GM18858 (cell line): Measurements from ENCODE around the gene SFPQ.
A peak's percentile ranks its signal among the peaks of the same experiment; 100 is the strongest.
"Not testable (repeated sequence)": the region's sequence is repeated elsewhere in the genome, so short reads cannot be mapped to it uniquely, and the experiment has no call there.

Source experiments
- ATAC-seq: cut with Tn5 transposase; IDR thresholded peaks from one replicate; pipeline ENCODE4 v1.9.1; 2021; ENCODE audit not compliant: unreplicated experiment

Gene SFPQ, protein sequence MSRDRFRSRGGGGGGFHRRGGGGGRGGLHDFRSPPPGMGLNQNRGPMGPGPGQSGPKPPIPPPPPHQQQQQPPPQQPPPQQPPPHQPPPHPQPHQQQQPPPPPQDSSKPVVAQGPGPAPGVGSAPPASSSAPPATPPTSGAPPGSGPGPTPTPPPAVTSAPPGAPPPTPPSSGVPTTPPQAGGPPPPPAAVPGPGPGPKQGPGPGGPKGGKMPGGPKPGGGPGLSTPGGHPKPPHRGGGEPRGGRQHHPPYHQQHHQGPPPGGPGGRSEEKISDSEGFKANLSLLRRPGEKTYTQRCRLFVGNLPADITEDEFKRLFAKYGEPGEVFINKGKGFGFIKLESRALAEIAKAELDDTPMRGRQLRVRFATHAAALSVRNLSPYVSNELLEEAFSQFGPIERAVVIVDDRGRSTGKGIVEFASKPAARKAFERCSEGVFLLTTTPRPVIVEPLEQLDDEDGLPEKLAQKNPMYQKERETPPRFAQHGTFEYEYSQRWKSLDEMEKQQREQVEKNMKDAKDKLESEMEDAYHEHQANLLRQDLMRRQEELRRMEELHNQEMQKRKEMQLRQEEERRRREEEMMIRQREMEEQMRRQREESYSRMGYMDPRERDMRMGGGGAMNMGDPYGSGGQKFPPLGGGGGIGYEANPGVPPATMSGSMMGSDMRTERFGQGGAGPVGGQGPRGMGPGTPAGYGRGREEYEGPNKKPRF

DNA sequence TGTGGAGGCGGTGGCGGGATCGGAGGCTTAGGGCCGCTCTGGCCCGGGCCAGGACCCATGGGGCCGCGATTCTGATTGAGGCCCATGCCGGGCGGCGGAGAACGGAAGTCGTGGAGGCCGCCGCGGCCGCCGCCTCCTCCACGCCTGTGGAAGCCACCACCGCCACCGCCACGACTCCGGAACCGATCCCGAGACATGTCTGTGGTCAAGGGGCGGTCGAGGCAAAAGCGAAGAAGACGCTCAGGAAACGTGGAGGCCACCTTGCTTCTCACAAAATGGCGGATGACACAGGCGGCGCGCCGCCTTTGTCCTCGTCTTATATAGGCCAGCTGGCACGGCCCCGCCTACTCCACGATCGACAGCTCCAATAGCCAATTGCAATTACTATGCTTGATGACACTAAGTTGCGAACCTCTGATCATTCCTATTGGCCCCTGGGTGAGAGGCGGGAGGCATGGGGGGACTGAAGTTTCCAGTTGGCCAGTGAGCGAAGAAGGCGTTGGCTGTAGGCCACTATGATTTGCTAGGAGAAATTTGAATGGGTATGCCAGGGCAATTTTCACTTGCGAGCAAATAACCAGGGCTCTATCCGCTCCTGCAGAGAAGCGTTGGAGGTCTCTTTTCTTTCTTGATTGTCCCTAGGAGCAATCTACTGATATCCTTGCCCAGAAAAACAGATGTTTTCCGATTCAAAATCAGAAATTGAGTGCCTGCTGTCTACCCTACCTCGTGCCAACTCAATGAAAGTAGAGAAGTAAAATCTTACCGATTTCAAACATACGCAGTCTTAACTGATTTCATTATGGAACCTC is at the start of gene SFPQ:
Gene SFPQ, minus strand, starts transcription at position 293 of the 812 bp plus-strand sequence. Its CDS starts 96 bp downstream, at position 197.
- peak; percentile 78 for ATAC-seq

DNA sequence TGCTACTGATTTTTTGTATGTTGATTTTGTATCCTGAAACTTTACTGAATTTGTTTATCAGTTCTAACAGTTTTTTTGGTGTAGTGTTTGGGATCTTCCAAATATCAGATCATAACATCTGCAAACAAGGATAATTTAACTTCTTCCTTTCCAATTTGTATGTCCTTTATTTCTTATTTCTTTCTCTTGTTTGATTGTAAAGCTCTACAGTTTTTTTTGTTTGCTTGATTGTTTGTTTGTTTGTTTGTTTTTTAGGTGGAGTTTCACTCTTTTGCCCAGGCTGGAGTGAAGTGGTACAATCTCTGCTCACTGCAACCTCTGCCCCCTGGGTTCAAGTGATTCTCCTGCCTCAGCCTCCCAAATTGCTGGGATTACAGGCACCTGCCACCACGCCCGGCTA is 43.8 kb upstream of the SFPQ start:
- ATAC-seq: not testable (repeated sequence)

DNA sequence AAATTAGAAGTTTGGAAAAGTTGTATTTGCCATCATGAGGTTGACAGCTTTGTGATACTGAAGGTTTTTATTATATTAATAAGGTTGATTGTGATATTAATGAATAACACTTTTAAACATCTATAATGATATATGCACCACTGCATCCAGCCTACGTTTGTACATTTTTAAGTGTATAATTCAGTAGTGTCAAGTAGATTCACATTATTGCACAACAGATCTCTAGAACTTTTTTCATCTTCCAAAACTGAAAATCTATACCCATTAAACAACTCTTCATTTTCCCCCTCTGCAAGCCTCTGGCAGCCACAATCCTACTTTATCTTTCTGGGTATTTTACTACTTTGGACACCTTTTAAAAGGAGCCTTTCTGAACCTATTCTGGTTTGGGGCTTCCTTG is 38.3 kb upstream of the SFPQ start:
- ATAC-seq: no peak

DNA sequence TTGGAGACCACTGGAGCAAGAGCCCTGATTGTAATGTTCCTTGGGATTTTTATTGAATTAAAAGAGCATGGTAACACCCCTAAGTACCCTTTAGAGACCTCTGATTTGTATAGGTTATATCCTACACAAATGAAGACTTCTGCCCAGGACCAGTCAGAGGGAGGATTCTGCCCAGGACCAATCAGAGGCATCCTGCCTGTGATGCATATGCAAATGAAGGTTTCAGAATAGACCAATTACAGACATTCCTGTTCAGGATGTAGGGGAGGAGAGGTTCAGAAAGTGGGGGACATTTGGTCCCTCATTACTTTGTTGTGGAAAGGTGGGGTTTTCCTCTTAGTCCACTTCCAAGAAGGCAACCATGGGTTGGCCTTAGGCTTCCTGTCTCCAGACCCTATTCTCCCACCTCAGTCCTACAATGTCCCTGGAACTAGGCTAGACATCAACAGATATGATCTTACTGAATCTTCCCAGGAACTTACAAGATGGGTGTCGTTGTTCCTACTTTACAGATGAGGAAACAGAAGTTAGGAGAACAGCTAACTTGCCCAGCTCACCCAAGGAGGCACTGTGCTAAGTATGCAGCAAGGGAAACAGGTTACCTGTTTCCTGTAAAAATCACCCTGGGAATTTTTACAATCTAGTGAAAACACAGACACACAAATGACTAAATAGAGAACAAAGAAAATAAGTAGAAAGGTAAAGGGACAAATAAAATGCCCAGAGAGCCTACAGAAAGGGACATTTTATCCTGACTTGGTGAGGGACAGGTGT is 36.8 kb upstream of the SFPQ start:
- ATAC-seq: no peak

DNA sequence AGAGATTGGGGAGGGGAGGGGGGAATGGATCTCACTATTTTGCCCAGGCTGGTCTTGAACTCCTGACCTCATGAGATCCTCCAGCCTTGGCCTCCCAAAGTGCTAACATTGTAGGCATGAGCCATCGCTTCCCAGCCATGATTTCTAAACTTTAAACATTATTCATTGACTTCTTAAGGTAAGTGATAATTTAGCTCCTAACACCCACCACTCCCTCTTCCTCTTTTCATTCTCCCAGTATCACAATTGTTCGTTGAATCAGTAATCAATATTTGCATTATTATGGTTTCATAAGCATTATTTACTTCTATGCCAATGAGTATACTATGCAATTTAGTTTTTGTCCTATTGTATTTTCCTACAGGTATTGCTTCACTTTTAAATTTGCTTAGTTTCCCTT is 33.6 kb upstream of the SFPQ start:
- no peak for ATAC-seq

DNA sequence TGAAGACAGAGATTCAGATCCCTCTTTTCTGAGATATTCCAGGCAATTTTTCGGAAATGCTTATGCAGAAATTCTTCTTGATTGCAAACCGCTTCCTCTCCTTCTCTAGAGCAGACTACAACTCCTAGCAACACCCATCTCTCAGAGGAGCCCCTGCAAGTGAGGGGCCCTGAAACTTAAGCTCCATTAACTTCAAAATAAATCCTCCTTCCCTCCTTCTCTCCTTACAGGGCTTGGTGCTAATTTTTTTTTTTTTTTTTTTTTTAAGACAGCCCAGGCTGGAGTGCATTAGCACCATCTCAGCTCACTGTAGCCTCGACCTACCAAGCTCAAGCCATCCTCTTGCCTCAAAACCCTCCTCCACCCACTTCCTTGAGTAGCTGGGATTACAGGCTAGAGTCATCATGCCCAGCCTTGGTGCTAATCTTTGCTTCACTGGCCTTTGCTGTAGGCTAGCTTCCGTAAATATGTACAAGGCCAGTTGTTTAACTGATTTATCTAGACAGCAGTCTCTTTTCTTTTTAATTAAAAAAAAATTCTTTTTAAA is 30.2 kb upstream of the SFPQ start:
- no peak for ATAC-seq

DNA sequence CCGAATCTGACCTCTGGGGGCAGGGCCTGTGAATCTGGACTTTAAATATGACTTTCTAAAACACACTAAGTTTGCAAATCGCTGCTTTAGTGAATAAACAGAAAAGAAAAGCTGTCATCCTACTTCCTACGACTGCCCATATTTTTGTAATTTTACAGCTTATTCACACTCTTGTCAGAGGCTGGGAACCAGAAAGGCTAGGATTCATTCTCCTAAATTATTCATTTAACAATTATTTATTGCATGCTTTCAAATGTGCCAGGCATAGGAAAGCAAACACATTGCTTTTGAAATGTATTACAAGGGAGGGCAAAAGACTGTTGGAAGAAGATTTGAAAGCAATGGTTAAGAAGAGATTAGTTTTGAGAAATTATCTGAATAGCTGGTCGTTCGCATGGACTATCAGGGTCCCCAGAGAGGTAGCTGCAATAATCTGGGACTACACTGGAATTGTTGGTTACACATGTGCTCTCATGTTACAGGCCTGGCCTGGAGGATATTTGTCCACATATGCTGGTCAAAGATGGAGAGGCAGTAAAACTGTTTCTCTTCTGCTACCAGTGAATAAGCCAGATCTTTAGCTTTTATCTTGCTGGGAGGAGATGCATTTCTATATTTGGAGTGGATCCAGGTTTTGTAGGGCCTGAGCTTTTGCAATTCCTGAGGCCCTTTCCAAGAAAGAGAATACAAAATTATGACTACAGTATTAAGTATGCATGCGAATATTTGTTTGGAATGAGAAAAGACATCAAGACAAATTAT is 29.6 kb upstream of the SFPQ start:
- ATAC-seq: no peak

DNA sequence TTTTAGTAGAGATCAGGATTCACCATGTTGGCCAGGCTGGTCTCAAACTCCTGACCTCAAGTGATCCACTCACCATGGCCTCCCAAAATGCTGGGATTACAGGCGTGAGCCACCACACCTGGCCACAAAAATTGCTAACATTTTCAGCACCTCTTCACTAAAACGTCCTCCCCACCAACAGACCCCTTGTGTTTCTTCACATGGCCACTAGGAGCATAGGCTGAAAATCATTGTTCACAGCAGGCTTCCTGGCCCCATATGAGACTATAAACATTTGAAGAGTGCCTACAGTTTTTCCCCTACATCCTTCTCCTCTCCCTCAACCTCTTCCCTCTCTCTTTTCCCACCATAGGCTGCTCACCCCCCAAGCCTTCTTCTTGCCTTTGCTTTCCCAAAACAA is 28.0 kb upstream of the SFPQ start:
- no peak for ATAC-seq

DNA sequence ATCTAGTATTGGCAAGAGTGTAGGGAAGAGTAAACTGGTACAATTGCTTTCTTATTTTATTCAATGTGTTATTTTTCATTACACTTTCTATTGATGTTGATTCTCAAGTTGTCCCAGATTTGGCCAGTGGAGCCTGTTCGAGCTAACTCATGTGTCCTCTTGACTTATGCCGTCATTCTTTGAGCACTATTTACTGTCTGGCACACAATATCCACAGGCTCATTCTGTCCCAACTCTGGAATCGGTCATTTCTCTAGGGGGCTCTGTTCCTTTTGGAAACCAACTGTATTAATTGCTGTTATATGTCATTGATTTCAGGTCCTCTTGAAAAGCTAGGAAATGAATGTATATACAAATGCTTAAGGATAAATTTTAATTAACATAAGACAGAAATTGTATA is 22.4 kb upstream of the SFPQ start:
- no peak for ATAC-seq

DNA sequence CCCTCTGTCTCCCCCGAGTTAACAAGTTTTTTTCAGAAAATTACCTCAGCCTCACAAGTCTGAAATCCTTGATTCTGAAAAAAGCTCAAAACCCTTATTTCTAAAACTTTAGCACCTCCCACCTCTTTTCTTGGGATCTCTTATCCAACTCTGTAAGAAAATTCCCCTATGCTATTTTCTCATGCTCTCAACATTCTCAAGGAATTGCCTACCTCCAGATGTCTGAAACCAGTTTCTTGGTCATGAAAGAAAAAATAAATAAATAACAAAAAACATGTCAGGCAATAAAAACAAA is 18.1 kb upstream of the SFPQ start:
- ATAC-seq: no peak

DNA sequence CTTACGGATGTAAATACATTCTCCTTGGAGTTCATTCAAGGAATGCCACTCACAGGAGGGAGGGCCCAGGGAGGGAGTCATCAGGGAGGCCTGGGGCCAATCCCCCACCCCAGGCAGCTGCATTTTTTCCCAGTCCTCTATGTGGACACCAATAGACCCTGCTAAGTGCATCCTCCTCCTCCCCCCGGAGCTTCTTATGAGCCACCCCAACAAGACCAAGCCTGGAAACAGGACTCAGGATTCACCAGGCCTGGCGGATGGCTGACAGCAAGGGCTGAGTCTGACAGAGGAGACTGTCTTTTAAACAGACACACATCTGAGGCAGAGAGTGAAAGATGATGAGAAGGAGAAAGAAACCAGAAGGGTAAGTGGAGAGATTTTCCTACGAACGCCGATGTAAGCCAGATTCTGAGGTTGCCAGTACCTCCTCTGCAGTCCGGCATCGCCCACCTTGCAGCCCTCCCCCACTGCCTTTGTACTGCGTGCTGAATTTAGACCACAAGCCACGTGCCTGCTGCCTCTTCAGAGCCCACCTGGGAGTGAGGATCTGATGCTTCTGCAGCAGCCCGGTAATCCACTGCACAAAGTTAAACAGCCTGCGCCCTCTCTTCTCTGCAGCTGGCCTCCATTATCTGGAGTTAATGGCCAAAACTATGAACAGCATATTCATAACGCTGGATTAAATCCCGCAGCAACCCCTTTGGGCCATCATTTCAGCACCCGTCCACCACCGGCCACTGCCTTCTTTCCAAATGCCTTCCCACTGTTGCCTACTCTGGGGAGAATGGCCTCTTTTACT is 17.6 kb upstream of the SFPQ start:
- no peak for ATAC-seq

DNA sequence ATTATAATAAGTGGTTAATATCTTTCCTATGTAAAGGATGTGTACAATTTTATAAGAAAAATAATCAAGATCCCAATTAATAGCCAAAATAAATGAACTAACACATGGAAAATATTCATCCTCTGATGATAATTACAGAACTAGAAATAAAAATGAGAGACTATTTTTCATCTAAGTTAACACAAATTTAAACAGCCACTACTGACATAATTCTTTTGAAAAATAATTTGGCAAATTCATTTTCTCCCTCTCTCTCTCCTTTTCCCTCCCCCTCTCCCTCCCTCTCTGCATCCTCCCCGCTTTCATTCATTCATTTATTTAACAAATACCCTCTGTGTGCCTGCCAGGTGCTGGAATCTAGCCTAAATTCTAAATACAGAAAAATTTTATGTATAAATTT is 10.3 kb upstream of the SFPQ start:
- no peak for ATAC-seq

DNA sequence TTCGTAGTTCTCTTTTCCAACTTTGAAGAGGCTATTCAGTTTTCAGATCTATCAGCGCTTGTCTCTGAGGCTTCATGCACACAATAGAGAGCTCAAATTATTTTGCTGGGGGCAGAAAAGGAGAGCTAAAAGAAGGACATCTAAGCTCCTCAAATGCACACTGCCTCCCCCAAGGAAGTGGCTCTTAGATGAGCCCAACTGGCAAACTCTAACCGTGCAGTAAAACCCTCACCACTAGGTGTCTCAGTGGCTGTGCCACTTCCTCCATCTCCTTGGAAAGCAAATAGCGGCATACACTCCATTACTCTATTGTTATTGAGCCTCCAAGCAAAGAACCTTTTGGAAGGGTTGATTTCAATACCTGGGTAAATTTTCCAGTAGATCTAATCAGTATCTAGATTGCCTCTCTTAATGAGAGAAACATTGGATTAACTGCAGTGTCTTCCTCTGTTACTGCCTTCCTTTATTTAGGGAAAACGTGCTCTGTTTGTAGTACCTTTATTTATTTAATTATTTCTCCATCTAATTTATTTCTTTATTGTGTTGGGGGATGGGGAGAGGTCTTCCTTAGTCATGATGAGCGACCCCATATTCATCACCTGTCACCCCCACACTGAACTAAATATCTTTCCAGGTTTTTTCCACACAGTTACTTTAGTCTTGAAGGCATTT is 9.2 kb upstream of the SFPQ start:
- no peak for ATAC-seq

DNA sequence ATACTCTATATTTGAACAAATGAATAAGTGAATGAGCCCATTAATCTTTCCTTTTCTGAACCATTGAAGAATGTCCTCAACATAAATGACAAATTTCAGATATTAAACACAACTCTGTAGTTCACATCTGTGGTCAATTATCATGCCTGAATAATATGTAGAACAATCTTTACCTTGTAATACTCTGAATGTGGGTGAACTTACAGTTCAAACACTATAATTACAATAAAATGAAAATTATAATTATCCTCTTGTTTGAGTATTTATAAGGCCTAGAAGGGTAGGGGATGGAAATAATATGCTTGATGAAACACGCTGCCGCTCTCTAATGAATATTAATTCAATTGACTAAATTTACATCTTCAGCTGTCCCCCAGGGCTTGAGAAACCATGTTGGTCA is 8.7 kb upstream of the SFPQ start:
- no peak for ATAC-seq

DNA sequence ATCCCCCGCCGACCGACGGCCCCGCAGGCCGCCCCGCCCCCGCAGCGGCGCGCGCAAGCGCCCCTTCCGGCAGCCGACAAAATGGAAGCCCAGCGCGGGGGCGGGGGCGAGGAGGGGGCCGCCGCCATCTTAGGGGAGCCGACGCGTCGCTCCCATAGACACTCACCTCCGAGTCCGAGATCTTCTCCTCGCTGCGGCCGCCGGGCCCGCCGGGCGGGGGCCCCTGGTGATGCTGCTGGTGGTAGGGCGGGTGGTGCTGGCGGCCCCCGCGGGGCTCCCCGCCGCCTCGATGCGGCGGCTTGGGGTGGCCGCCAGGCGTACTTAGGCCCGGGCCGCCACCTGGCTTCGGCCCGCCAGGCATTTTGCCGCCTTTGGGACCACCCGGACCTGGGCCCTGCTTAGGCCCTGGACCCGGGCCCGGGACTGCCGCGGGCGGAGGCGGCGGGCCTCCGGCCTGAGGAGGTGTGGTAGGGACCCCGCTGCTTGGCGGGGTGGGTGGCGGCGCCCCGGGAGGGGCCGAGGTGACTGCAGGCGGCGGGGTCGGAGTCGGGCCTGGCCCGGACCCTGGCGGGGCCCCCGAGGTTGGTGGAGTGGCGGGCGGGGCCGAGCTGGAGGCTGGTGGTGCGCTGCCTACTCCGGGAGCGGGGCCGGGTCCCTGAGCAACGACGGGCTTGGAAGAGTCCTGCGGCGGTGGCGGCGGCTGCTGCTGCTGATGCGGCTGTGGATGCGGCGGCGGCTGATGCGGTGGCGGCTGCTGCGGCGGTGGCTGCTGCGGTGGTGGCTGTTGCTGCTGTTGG is 691 bp downstream of the SFPQ start:
- no peak for ATAC-seq

DNA sequence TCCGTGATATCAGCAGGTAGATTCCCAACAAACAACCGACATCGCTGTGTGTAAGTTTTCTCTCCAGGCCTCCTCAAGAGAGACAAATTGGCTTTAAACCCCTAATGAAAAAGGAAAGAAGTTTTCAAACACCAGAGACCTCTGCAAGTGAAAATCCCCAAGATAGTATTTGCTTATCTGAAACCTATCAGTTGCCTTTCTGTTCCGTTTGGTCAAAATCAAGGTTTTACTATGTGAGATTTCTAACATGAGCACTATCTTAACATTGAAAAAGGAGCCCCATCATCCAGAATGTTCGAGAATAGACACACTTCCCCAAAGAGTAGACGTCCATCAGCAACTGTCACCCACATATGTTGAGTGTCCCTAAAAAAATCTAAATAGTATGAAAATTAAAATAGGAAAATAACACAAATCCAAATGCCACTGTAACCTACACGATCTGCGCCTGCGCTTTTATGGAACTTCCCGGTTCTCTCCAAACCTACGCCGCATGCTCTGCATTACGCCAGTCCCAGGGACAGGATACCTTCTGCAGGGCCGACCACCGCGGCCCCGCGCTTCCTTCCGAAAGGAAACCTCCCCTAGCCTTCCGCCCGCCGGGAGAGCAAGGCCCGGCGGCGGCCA is 1.4 kb downstream of the SFPQ start:
- ATAC-seq: no peak

DNA sequence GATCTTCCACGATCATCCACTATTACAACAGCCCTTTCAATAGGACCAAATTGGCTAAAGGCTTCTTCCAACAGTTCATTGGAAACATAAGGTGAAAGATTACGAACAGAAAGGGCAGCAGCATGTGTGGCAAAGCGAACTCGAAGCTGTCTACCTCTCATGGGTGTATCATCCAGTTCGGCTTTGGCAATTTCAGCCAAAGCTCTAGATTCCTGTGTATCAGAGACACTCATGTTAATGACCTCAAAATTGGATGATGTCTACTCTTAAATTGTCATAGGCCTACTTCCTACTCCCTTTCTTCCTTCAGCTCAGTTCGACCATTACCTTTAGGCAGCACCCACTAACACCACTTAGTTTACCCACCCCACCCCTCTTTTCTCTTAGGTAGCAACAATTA is 2.2 kb downstream of the SFPQ start:
- ATAC-seq: no peak
